BJ (cell line): ENCODE measurements around the gene ZNF621. TPM values are rescaled to one million over a fixed set of nuclear protein-coding genes. Genes with fewer than 3 reads are reported as not detected.
"Not testable (repeated sequence)": the region's sequence is repeated elsewhere in the genome, so short reads cannot be mapped to it uniquely, and the experiment has no call there.

Experiments used
- CTCF ChIA-PET: fragments of 350-600 bp; formaldehyde crosslinking; extraction: SDS; loops from one replicate; lab custom pipeline; 2021; ENCODE audit warnings: antibody characterized with exemption, inconsistent platforms; lab: Yijun Ruan, JAX
- POLR2A ChIA-PET: fragments of 300-600 bp; sonication (Branson Sonifier 250); formaldehyde crosslinking; extraction: SDS; loops from one replicate; lab custom pipeline; 2021; ENCODE audit warnings: antibody characterized with exemption; lab: Charles Lee
- DNase-seq: peaks from one replicate; pipeline ENCODE4 v3.0.0-alpha.2; 2011; ENCODE audit warnings: low read depth
- H3K27me3 ChIP-seq: 2 replicates; pipeline ENCODE4 v1.6.0; 2011; ENCODE audit warnings: low read length; ENCODE audit not compliant: control insufficient read depth, insufficient read depth
- H3K36me3 ChIP-seq: 2 replicates; pipeline ENCODE4 v1.5.1; 2011; ENCODE audit warnings: low read length; ENCODE audit not compliant: control insufficient read depth, insufficient read depth
- H3K4me3 ChIP-seq: 2 replicates; pipeline ENCODE4 v1.5.1; 2011; ENCODE audit warnings: low read depth, mild to moderate bottlenecking, control low read depth, low read length
- CTCF ChIP-seq: IDR thresholded peaks from 2 replicates; pipeline ENCODE4 v1.5.1; 2011; ENCODE audit warnings: low read depth, mild to moderate bottlenecking, control low read depth, inconsistent platforms, low read length, moderate library complexity; ENCODE audit not compliant: insufficient read depth
- polyA plus RNA-seq: library from polyadenylated mRNA; depleted of rRNA; stranded (reverse); fragments of >200 nt; gene quantifications from 2 replicates; pipeline ENCODE4 v1.2.3, GENCODE V29; 2011

ZNF621 gene
- polyA plus RNA-seq, 1 experiment = 13.2 TPM

- Histone ChIP-seq H3K27me3 (no peaks in the 10 kb centered on the region), H3K4me3 (no peak overlapping the region), H3K36me3 (no peaks in the 10 kb centered on the region)
- no peak for DNase-seq
- CTCF ChIA-PET = no interaction called here
- TF ChIP-seq CTCF = no peak
- POLR2A ChIA-PET = no interaction called here
Observed at GRCh38 chr3:40557575-40558161, 32.9 kb downstream of the ZNF621 start.

GRCh38 chr3:40562482-40562881 is 37.7 kb downstream of the ZNF621 start:
- DNase-seq, POLR2A ChIA-PET: not testable (repeated sequence)
- CTCF ChIA-PET = interaction anchor here (0.7 kb wide), 1 partner anchor 245 kb away, joined by 3 read pairs; no protein-coding TSS in a partner anchor

GRCh38 chr3:40565629-40566028 is 40.9 kb downstream of the ZNF621 start:
- CTCF ChIA-PET, DNase-seq, H3K27me3 ChIP-seq, H3K4me3 ChIP-seq, H3K36me3 ChIP-seq, POLR2A ChIA-PET: not testable (repeated sequence)

More at GRCh38 chr3:40562482-40562881, 37.7 kb downstream of the ZNF621 start:
- H3K4me3 ChIP-seq, H3K27me3 ChIP-seq, H3K36me3 ChIP-seq: not testable (repeated sequence)

- H3K36me3 ChIP-seq = no peaks in the 10 kb centered on the region
- H3K4me3 ChIP-seq = no peak overlapping the region
- ChIA-PET CTCF (interaction anchor here (1.3 kb wide), 1 partner anchor 14 kb away, joined by 4 read pairs; no protein-coding TSS in a partner anchor), POLR2A (no interaction called here)
- no peaks in the 10 kb centered on the region for H3K27me3 ChIP-seq
- no peak for DNase-seq
- TF ChIP-seq CTCF = no peak
Observed at GRCh38 chr3:40566694-40567093, 41.9 kb downstream of the ZNF621 start.

- no peak for TF ChIP-seq CTCF
- Histone ChIP-seq H3K27me3 (no peaks in the 10 kb centered on the region), H3K36me3 (no peaks in the 10 kb centered on the region), H3K4me3 (no peak overlapping the region)
- ChIA-PET CTCF (interaction anchor here (4.5 kb wide), 1 partner anchor 7 kb away, joined by 27 read pairs; no protein-coding TSS in a partner anchor), POLR2A (no interaction called here)
- no peak for DNase-seq
Observed at GRCh38 chr3:40572588-40572987, 47.8 kb downstream of the ZNF621 start.

- Histone ChIP-seq H3K27me3 (0 out of 2 replicates have a peak, but pooled peaks cover 1% of the 10 kb centered on the region), H3K4me3 (no peak overlapping the region), H3K36me3 (no peaks in the 10 kb centered on the region)
- ChIA-PET POLR2A (no interaction called here), CTCF (no interaction called here)
- DNase-seq = no peak
- TF ChIP-seq CTCF = no peak
Observed at GRCh38 chr3:40574050-40574449, 49.3 kb downstream of the ZNF621 start.
